HepG2 (cell line): ENCODE results near the gene ZNF735. TPM values are rescaled to one million over a fixed set of nuclear protein-coding genes. Genes with fewer than 3 reads are reported as not detected.

Source experiments
- ATAC-seq: fragments of 200-7000 bp; cut with Tn5 transposase; 3 replicates; pipeline ENCODE4 v1.9.1; 2020; ENCODE audit warnings: mild to moderate bottlenecking, moderate library complexity
- BruUV-seq: library from RNA; stranded (reverse); fragments of 400-500 nt; replicated peaks from 2 replicates; lab custom pipeline; 2021; lab: Mats Ljungman, UMichigan
- CTCF ChIA-PET: fragments of 300-600 bp; formaldehyde crosslinking; extraction: SDS; loops from one replicate; lab custom pipeline; 2021; ENCODE audit warnings: low total read pairs, inconsistent platforms, low intra/inter-chr PET ratio; lab: Yijun Ruan, JAX
- POLR2A ChIA-PET: fragments of 350-600 bp; sonication (Branson Sonifier 250); formaldehyde crosslinking; loops from one replicate; lab custom pipeline; 2020; ENCODE audit warnings: antibody characterized with exemption, inconsistent platforms; lab: Yijun Ruan, JAX
- DNase-seq: peaks from one replicate; pipeline ENCODE4 v3.0.0-alpha.2; 2015; ENCODE audit warnings: low spot score
- FAIRE-seq: peaks from 3 replicates; lab custom pipeline; 2011; peaks lifted over from hg19 to GRCh38; lab: Jason Lieb, UNC
- H2AFZ ChIP-seq: one replicate; pipeline ENCODE4 v1.6.1; 2011; ENCODE audit warnings: low read length, inconsistent platforms
- H3K27ac ChIP-seq: fragments of 300-600 bp; 3 replicates; pipeline ENCODE4 v1.8.0; 2011; ENCODE audit warnings: mixed run types, mild to moderate bottlenecking, mixed read lengths, low read length, inconsistent platforms; ENCODE audit not compliant: insufficient read depth; ENCODE audit errors: extremely low read length
- H3K27me3 ChIP-seq, 2 experiments: fragments of 200-600 bp in 1 of 2; 2 replicates in 1 of 2; 3 replicates in 1 of 2; pipeline versions ENCODE4 v1.6.0 to v1.8.0; 2011; ENCODE audit warnings: low read length in 2 of 2, mild to moderate bottlenecking in 2 of 2, moderate library complexity in 2 of 2, inconsistent platforms in 1 of 2; ENCODE audit not compliant: insufficient read depth in 2 of 2, control insufficient read depth in 1 of 2
- H3K36me3 ChIP-seq, 2 experiments: fragments of 200-600 bp in 1 of 2; replicated peaks in 1 of 2; 2 replicates in 1 of 2; 3 replicates in 1 of 2; pipeline versions ENCODE4 v1.5.1 to v1.8.0; 2011; ENCODE audit warnings: low read length in 2 of 2, inconsistent platforms in 1 of 2; ENCODE audit not compliant: insufficient read depth in 2 of 2, control insufficient read depth in 1 of 2
- H3K4me1 ChIP-seq: 2 replicates; pipeline ENCODE4 v1.5.1; 2012; ENCODE audit warnings: low read length, inconsistent platforms; ENCODE audit not compliant: insufficient read depth
- H3K4me2 ChIP-seq: 2 replicates; pipeline ENCODE4 v1.6.0; 2011; ENCODE audit warnings: low read depth, low read length, inconsistent platforms
- H3K4me3 ChIP-seq, 3 experiments: fragments of 200-600 bp in 1 of 3; sonication (generic), shearing (Covaris generic) in 1 of 3; replicated peaks in 1 of 3; 2 replicates each; pipeline ENCODE4 v1.5.1; 2011 to 2016; ENCODE audit warnings: low read length in 3 of 3, inconsistent platforms in 2 of 3, low read depth in 2 of 3, mild to moderate bottlenecking in 2 of 3, control low read depth in 1 of 3, mixed read lengths in 1 of 3; ENCODE audit not compliant: insufficient read depth in 1 of 3
- H3K79me2 ChIP-seq: one replicate; pipeline ENCODE4 v1.6.1; 2011; ENCODE audit warnings: low read length, inconsistent platforms; ENCODE audit not compliant: insufficient read depth
- H3K9ac ChIP-seq: 2 replicates; pipeline ENCODE4 v1.6.0; 2011; ENCODE audit warnings: mild to moderate bottlenecking, low read depth, low read length, inconsistent platforms; ENCODE audit not compliant: insufficient read depth
- H3K9me3 ChIP-seq: 2 replicates; pipeline ENCODE4 v1.5.1; 2012; ENCODE audit warnings: mild to moderate bottlenecking, low read length
- H4K20me1 ChIP-seq: 2 replicates; pipeline ENCODE4 v1.6.0; 2011; ENCODE audit warnings: inconsistent platforms, mild to moderate bottlenecking, low read length, moderate library complexity; ENCODE audit not compliant: insufficient read depth
- CREM ChIP-seq, 2 experiments: sonication (generic) in 1 of 2; formaldehyde crosslinking in 1 of 2; IDR thresholded peaks; 2 replicates each; pipeline versions ENCODE4 v1.4.0 to v1.6.1; 2016 to 2020; ENCODE audit warnings: antibody characterized with exemption in 1 of 2, mild to moderate bottlenecking in 1 of 2, missing genetic modification reagents in 1 of 2
- DBP ChIP-seq: sonication (generic); formaldehyde crosslinking; IDR thresholded peaks from 2 replicates; pipeline ENCODE4 v1.4.0; 2020; ENCODE audit warnings: missing genetic modification reagents; ENCODE audit errors: not compliant biosample characterization
- GMEB1 ChIP-seq: sonication (generic); formaldehyde crosslinking; IDR thresholded peaks from 2 replicates; pipeline ENCODE4 v1.5.1; 2020; ENCODE audit warnings: missing genetic modification reagents, mild to moderate bottlenecking, borderline replicate concordance
- KDM4B ChIP-seq: sonication (generic); formaldehyde crosslinking; IDR thresholded peaks from 2 replicates; pipeline ENCODE4 v1.4.0; 2020; ENCODE audit warnings: missing genetic modification reagents
- MYNN ChIP-seq: sonication (generic); formaldehyde crosslinking; IDR thresholded peaks from 2 replicates; pipeline ENCODE4 v1.4.0; 2020; ENCODE audit warnings: mild to moderate bottlenecking, low read depth, missing genetic modification reagents
- ZFP1 ChIP-seq: IDR thresholded peaks from 2 replicates; pipeline ENCODE4 v1.6.1; 2016
- ZFP91 ChIP-seq: sonication (generic); formaldehyde crosslinking; IDR thresholded peaks from 2 replicates; pipeline ENCODE4 v1.9.0; 2022; ENCODE audit warnings: missing genetic modification reagents, mild to moderate bottlenecking, borderline replicate concordance
- ZNF335 ChIP-seq: sonication (generic); formaldehyde crosslinking; IDR thresholded peaks from 2 replicates; pipeline ENCODE4 v1.4.0; 2020; ENCODE audit warnings: missing genetic modification reagents
- ZNF580 ChIP-seq: IDR thresholded peaks from 2 replicates; pipeline ENCODE4 v1.6.1; 2016; ENCODE audit warnings: low read depth, borderline replicate concordance
- ZSCAN5A ChIP-seq: sonication (generic); formaldehyde crosslinking; IDR thresholded peaks from 2 replicates; pipeline ENCODE4 v1.8.0; 2022; ENCODE audit warnings: mild to moderate bottlenecking, missing genetic modification reagents, borderline replicate concordance
- WGBS: methylation state at CpG from one replicate; pipeline ENCODE4 v1.1.6; 2017; ENCODE audit warnings: low lambda C conversion rate; 5-methylcytosine and 5-hydroxymethylcytosine counted together
- in situ Hi-C: cut with HindIII; loops from 2 replicates; pipeline ENCODE4 v1.10.0; 2017; ENCODE audit warnings: low pct_unique_long_range_greater_than_20kb; ENCODE audit not compliant: extremely low pct_ligation_motif_present
- intact Hi-C: fragments of 100-400 bp; cut with micrococcal nuclease; formaldehyde crosslinking; loops from one replicate; pipeline ENCODE4 v1.10.0; 2022; ENCODE audit not compliant: unreplicated experiment
- polyA plus RNA-seq, 8 experiments: library from polyadenylated mRNA; depleted of rRNA in 3 of 8; stranded (reverse) in 7 of 8; unstranded in 1 of 8; fragments of >200 nt; fragmentation: Illumina TruSeq in 4 of 8; extraction: Trizol in 4 of 8; gene quantifications; 2 replicates each; pipeline versions ENCODE4 v1.2.1 to v1.2.3, GENCODE V29; 2011 to 2016; ENCODE audit warnings: low read depth in 4 of 8, missing spikeins in 1 of 8, mixed read lengths in 1 of 8; ENCODE audit not compliant: insufficient read depth in 1 of 8
- total RNA-seq, 5 experiments: library from RNA; depleted of rRNA; stranded (reverse); fragments of >200 nt; fragmentation: Illumina TruSeq; extraction: Trizol; gene quantifications; 2 replicates each; pipeline ENCODE4 v1.2.3, GENCODE V29; 2016; ENCODE audit warnings: low read depth in 1 of 5

ZNF735 gene
- total and polyA plus RNA-seq, 2 of the 13 experiments (the other 11 are each of a cell fraction or from before 2014, with no cell fraction given) = not detected

- ATAC-seq = no peak
- no peak for TF ChIP-seq MYNN
These were observed 19.6 kb upstream of the ZNF735 start for GRCh38 chr7:64187408-64187807.

GRCh38 chr7:64192148-64192704 lies 14.8 kb upstream of the ZNF735 start:
- 47% methylated on average over 16 of the region's 24 CpGs for WGBS
- no TSS peak for BruUV-seq
- Histone ChIP-seq H3K27me3 (no peaks in the 10 kb centered on the region), H3K36me3 (no peaks in the 10 kb centered on the region), H2AFZ (no peak overlapping the region), H3K79me2 (no peaks in the 10 kb centered on the region), H3K4me2 (no peak overlapping the region), H3K4me3 (no peak overlapping the region), H3K9ac (no peak overlapping the region), H3K4me1 (no peaks in the 10 kb centered on the region), H4K20me1 (no peaks in the 10 kb centered on the region), H3K27ac (no peak overlapping the region), H3K9me3 (peaks cover 84% of the 10 kb centered on the region)
- TF ChIP-seq ZSCAN5A = no peak
- no peak for TF ChIP-seq ZFP91 (CRISPR knock-in tag)
- TF ChIP-seq KDM4B (CRISPR knock-in tag) = no peak
- TF ChIP-seq ZFP1 (CRISPR knock-in tag) = no peak
- no peak for TF ChIP-seq DBP (CRISPR knock-in tag)
- no peak for TF ChIP-seq CREM (IDR thresholded peaks at IDR 0.05)
- TF ChIP-seq CREM (CRISPR knock-in tag; IDR thresholded peaks at IDR 0.05) = no peak
- no peak for TF ChIP-seq GMEB1
- no peak for TF ChIP-seq ZNF335 (CRISPR knock-in tag)
- no peak for TF ChIP-seq ZNF580 (CRISPR knock-in tag)
- DNase-seq (no peak), ATAC-seq (no peak), FAIRE-seq (no peak)
- ChIA-PET POLR2A (no interaction called here), CTCF (no interaction called here)
- intact Hi-C loops (no loop called here), in situ Hi-C loops (loop anchor here (25.0 kb wide), 1 partner anchor 420 kb away; no protein-coding TSS in a partner anchor)

More at GRCh38 chr7:64187408-64187807, 19.6 kb upstream of the ZNF735 start:
- H3K36me3 ChIP-seq = no peaks in the 10 kb centered on the region
- H3K4me2 ChIP-seq = no peak overlapping the region
- CTCF ChIA-PET = no interaction called here
- H2AFZ ChIP-seq = no peak overlapping the region
- H3K9ac ChIP-seq = no peak overlapping the region
- no peaks in the 10 kb centered on the region for H3K27me3 ChIP-seq
- 0% methylated on average over 1 of the region's 3 CpGs for whole genome bisulfite sequencing
- no peak for FAIRE-seq
- in situ Hi-C loops (loop anchor here (25.0 kb wide), 1 partner anchor 425 kb away; no protein-coding TSS in a partner anchor), intact Hi-C loops (no loop called here)
- no TSS peak for BruUV-seq
- H3K4me3 ChIP-seq = no peak overlapping the region
- H3K79me2 ChIP-seq = no peaks in the 10 kb centered on the region
- no peaks in the 10 kb centered on the region for H3K4me1 ChIP-seq
- no peak overlapping the region for H3K27ac ChIP-seq
- peaks cover 73% of the 10 kb centered on the region for H3K9me3 ChIP-seq
- POLR2A ChIA-PET = no interaction called here
- no peaks in the 10 kb centered on the region for H4K20me1 ChIP-seq
- no peak for DNase-seq
